GM19372 (cell line): ENCODE results near the gene NHLRC2.
"Not testable (repeated sequence)": the region's sequence is repeated elsewhere in the genome, so short reads cannot be mapped to it uniquely, and the experiment has no call there.

Experiments
- ATAC-seq: cut with Tn5 transposase; IDR thresholded peaks from one replicate; pipeline ENCODE4 v1.9.1; 2021; ENCODE audit warnings: mild to moderate bottlenecking, low read depth, moderate library complexity; ENCODE audit not compliant: unreplicated experiment

Gene NHLRC2, protein sequence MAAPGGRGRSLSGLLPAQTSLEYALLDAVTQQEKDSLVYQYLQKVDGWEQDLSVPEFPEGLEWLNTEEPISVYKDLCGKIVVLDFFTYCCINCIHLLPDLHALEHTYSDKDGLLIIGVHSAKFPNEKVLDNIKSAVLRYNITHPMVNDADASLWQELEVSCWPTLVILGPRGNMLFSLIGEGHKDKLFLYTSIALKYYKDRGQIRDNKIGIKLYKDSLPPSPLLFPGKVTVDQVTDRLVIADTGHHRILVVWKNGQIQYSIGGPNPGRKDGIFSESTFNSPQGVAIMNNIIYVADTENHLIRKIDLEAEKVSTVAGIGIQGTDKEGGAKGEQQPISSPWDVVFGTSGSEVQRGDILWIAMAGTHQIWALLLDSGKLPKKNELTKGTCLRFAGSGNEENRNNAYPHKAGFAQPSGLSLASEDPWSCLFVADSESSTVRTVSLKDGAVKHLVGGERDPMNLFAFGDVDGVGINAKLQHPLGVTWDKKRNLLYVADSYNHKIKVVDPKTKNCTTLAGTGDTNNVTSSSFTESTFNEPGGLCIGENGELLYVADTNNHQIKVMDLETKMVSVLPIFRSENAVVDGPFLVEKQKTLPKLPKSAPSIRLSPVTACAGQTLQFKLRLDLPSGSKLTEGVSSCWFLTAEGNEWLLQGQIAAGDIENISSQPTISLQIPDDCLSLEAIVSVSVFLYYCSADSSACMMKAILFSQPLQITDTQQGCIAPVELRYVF

GRCh38 chr10:113854013-113854760 is at the start of gene NHLRC2, which contains the start of gene DCLRE1A:
Gene NHLRC2 (plus strand): TSS chr10:113854661. CDS start chr10:113854873, 212 bp downstream.
Gene DCLRE1A (minus strand): TSS chr10:113854082. CDS start chr10:113853182, 900 bp downstream.
- peak; percentile 43 for ATAC-seq

GRCh38 chr10:113806503-113806902 is 48.0 kb upstream of the NHLRC2 start:
- ATAC-seq, result no peak

DNA sequence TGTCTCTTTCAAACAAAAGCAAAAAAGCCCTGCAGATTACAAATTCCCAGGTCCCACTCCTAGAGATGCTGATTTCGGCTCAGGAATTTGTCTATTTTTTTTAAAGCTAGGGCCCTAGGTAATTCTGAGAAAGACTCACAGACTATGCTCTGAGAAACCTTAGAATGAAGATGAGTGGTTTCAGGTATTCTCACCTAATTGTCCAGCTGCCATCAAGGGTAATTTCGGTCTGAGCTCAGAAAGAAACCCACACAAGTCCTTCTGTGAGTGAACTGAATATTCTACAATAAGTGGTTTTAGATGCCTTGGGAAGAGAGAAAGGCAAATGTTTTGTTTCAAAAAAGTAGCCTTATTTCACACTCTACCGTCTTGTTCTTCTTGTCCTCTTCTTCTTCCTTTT is 46.3 kb upstream of the NHLRC2 start:
- no peak for ATAC-seq

DNA sequence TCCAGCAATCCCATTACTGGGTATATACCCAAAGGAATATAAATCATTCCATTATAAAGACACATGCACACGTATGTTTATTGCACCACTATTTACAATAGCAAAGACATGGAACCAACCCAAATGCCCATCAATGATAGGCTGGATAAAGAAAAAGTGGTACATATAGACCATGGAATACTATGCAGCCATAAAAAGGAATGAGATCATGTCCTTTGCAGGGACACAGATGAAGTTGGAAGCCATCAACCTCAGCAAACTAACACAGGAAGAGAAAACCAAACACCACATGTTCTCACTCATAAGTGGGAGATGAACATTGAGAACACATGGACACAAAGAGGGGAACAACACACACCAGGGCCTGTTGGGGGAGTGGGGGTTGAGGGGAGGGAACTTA is 39.8 kb upstream of the NHLRC2 start:
- ATAC-seq, result not testable (repeated sequence)

DNA sequence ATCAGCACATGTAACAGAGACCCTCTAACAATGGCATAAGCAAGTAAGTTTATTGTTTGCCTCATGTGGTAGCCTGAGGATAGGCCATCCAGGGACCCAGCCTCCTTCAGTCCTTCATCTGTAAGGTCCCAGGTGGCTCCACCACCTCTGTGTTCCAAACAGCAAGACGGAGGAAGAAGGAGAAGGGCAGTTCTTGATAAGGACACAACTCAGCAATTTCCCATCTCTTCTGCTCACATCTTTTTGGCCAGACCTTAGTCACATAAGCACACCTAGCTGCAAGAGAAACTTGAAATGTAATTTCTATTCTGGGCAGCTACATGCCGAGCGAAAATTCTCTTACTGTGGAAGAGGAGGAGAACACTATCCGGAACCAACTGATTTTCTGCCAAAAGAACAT is 34.5 kb upstream of the NHLRC2 start:
- no peak for ATAC-seq

DNA sequence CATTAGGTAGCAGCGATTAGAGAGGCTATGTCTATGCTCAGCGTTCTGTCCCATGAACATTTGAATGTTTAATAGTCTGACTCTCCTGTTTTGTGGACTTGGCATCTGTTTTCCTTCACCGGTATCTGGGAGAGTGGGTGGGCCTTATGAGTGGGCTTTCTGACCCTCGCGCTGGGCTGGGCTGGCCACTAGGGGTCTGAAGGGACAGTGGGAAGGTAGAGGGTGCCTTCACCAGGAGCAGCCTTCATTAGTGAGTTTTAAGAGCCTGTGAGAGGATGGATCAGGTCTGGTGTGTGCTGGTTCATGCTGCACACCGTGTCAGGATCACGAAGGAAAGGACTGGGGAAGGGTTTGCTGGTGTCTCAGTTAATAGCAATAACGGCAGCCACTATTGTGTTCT is 34.0 kb upstream of the NHLRC2 start:
- ATAC-seq, result no peak

DNA sequence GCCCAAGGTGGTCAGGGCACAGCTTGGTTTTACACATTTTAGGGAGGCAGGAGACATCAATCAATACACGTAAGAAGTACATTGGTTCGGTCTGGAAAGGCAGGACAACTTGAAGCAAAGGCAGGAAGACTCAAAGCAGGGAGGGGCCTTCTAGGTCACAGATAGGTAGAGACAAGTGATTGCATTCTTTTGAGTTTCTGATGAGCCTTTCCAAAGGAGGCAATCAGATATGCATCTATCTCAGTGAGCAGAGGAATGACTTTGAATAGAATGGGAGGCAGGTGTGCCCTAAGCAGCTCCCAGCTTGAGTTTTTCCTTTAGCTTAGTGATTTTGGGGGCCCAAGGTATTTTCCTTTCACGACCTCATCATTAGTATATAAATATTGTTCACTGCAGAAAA is 33.2 kb upstream of the NHLRC2 start:
- ATAC-seq, result not testable (repeated sequence)

- no peak for ATAC-seq
These were observed 32.3 kb upstream of the NHLRC2 start for GRCh38 chr10:113822174-113822573.

DNA sequence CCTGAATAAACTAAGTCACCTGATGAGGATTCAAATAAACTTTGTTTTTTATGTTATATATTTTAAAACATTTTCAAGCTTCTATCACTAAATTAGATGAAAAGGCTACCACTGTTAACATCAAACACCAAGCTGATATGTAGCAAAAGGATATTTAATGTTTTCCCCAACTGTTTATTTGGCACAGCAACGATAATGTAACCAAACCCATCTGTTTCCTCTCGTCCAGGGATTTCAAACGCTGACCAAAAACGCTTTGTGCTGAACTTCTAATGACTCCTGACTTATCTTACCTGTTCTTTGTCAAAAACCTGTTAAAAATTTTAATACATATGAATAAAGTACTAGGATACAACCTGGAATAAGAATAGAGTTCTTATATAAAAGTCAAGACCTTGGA is 31.1 kb upstream of the NHLRC2 start:
- ATAC-seq, result no peak

DNA sequence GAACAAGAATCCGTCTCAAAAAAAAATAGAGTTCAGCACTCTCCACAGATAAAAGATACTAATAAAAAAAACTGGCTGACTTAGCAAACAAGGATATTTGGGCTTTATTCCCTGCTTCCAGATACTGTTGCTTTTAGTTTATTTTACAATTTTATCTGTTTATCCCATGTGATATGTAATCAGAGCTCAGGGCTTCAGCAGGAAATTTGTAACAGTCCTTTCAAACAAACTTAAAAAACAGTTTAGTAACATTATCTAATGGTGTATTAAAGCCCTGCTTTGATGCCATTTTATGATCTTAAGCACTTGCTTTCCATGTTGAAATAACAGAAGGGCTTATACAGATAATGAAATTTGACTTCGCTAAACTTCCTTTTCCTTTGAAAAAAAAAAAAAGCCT is 28.7 kb upstream of the NHLRC2 start:
- no peak for ATAC-seq

- ATAC-seq, result not testable (repeated sequence)
These were observed 25.9 kb upstream of the NHLRC2 start for GRCh38 chr10:113828567-113828966.

DNA sequence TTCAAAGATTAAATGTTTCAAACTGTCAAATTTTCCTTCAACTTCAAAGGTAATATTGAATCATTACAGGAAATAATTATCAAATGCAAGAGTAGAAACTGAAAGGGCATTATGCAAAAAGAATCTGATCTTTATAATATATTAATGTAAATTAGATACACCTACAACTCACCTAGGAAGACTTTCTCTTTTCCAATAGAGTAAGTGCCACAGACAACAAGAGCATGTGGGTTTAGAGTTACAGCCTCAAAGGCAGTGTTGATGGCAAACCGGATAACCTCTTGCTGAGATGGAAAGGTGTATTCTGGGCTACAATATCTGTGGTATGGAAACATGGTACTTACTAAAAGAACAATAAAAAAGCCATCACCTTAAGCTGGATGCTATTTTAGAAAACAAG is 12.3 kb upstream of the NHLRC2 start:
- no peak for ATAC-seq

- ATAC-seq, result no peak
These were observed 10.4 kb upstream of the NHLRC2 start for GRCh38 chr10:113843972-113844485.

DNA sequence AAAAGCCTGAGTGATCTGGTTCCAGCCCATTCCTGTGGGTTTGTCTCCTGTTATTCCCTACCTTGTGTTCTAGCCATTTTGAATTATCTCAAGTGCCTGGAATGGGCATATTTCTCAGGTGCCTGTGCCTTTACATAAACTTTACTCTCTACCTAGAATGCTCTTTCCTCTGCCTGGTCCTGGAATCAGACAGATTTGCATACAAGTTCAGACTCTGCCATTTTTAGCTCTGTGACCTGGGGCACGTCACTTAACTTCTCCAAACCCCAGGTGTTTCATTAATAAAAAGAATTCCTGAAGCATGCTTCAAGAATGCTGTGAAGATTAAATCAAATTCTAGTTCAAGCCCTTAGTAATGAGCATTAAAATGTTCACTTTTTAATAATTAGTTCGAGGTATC is 8.4 kb upstream of the NHLRC2 start:
- no peak for ATAC-seq

DNA sequence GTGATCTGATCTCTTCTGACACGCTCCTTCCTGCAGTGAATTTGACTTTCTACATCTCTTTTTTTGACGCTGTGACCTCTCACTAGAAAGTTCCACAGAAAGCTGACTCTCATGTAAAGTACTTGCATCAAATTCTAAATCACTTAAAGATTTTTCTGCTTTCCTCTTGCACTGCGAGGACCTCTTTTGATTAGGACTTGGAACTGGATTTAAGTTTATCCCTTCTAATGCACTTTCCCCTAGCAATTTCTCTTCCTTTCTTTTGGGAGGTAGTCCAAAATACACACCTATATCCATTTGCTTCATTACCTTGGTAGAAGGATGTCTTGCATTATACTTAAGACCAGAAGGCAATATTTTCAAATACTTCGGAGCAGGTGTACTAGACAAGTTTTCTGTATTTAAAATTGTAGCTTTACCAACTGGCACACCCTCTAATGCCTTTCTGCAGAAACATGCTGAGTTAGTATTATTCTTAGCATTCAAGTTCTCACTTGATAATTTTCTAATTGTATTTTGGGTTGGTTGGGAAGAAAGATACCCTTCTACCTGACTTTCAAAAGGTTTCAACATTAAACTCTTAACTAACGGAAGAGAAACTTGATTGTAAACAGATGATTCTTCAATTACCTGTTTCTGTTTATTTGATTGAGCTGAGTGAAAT is 5.2 kb upstream of the NHLRC2 start:
- ATAC-seq, result no peak

DNA sequence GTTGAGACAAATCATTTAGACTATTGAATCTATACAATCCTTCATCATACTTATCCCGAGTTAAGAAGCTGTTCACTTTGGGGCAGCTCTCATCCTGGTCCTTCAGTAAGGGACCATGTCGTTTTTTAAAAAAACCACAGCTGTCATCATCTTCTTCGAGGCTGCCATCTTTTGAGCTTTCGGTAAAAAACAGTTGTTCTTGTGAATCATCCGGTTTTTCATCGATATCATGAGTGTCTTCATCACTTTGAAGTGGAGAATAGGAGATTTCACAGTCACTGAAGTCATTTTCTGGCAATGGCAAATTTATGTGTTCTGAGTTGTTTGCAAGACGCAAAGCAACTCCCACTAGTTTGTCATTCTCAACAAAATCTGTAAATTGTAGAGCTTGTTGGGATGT is 4.5 kb upstream of the NHLRC2 start:
- no peak for ATAC-seq

DNA sequence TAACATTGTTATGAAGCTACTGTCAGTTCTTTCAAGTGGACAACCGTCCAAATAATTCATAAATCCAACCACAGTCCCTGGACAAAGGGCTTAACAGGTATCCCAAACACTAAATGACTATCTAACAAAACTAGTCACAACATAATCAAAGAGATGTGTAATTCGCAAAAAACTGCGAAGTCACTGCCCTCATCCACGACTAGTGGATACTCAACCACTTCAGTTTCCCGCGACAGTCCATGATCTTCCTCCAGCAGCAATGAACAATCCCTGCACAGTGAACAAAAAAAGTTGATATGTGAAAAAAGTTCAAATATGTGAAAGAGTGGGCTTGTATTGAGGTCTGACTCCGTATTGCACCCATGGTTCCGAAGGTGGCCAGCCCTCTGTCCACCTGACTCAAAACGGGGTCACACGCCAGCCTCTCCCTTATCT is 866 bp upstream of the NHLRC2 start:
- ATAC-seq, result peak; percentile 13

DNA sequence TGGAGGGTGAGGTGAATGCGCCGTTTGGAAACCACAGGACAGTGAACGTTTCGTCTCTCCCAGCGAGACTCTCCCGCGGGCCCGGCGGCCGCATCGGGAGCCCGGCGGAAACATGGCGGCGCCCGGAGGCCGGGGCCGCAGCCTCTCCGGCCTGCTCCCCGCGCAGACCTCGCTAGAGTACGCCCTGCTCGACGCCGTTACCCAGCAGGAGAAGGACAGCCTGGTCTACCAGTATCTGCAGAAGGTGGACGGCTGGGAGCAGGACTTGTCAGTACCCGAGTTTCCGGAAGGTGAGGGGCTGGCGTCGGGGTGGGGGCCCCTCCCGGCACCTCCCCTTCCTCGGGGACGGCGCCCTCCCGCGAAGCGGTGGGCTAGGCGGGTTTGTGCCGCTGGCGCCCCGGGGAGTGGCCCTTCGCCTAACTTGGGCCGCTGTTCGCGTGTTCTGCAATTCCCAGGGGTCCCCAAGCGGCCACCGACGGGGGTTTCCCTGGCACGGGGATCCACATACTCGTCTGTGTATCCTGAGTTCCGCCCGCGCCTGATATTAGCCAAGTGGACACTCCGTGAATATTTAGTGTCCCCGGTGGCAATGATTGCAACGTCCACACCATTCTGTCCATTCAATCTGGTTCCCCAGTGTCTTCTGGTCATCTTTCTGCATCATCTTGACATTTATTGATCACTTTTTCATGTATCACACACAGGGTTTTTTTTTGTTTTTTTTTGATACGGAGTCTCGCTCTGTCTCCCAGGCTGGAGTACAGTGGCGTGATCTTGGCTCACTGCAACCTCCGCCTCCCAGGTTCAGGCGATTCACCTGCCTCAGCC is 514 bp downstream of the NHLRC2 start:
- ATAC-seq, result peak; percentile 21

DNA sequence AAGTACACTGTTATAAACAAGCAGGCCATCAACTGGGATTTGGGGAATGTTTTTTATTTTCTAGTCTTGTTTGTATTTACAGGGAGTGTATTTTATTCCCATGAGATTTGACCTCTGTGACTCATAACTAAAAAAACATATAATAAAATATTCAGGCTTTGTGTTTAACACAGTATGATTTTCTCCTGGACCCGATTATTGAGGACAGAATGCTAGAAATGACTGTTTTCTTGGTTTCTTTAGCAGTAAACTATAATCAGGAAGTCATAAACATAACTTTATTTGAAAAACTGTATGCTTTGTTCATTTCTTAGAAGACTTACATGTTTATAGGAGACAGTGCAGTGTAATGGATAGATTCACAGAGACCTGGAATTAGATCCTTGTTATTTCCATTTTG is 2.1 kb downstream of the NHLRC2 start:
- no peak for ATAC-seq
